Esophagus muscularis mucosa (tissue), 3 donors: ENCODE results near the gene ST6GAL2.

Experiments used
- POLR2A ChIP-seq: fragments of 450-650 bp; IDR thresholded peaks from one replicate; pipeline ENCODE4 v1.6.1; 2017; ENCODE audit warnings: antibody characterized with exemption, moderate library complexity, mild to moderate bottlenecking, low read depth
- POLR2AphosphoS5 ChIP-seq, 2 donors: sonication (generic); formaldehyde crosslinking; IDR thresholded peaks; one replicate each; pipeline ENCODE4 v1.6.1; 2017; ENCODE audit warnings: antibody characterized with exemption in 2 of 2
- TF ChIP-seq, protein P1 (sequence below), 3 experiments: fragments of 200-600 bp in 2 of 3; fragments of 450-650 bp in 1 of 3; sonication (generic) in 2 of 3; IDR thresholded peaks; one replicate each; pipeline ENCODE4 v1.5.1; 2017 to 2019; ENCODE audit warnings: antibody characterized with exemption in 3 of 3, mild to moderate bottlenecking in 2 of 3, moderate library complexity in 1 of 3

DNA sequence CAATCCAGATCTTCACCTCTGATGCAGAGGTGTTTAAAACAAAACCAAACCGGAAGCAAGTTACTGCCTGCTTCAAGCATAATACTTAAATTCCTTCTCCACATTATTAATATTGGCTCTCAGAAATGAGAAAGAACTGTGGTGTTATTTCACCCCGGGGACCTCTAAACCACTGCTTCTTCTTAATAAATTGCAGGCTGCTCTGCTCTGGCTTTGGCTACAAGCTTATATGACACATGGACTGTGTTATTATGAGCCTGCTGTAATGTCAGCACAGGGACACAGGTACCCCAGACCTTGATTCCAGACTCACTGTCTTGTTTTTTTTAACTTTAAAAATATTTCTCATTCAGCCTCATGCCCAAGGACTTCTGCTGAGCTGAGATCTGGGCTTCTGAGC lies 45.1 kb downstream of the ST6GAL2 start:
- TF ChIP-seq POLR2A (no peak), POLR2AphosphoS5 (IDR thresholded peaks at IDR 0.05) (no peak)
- TF ChIP-seq, protein P1, sequence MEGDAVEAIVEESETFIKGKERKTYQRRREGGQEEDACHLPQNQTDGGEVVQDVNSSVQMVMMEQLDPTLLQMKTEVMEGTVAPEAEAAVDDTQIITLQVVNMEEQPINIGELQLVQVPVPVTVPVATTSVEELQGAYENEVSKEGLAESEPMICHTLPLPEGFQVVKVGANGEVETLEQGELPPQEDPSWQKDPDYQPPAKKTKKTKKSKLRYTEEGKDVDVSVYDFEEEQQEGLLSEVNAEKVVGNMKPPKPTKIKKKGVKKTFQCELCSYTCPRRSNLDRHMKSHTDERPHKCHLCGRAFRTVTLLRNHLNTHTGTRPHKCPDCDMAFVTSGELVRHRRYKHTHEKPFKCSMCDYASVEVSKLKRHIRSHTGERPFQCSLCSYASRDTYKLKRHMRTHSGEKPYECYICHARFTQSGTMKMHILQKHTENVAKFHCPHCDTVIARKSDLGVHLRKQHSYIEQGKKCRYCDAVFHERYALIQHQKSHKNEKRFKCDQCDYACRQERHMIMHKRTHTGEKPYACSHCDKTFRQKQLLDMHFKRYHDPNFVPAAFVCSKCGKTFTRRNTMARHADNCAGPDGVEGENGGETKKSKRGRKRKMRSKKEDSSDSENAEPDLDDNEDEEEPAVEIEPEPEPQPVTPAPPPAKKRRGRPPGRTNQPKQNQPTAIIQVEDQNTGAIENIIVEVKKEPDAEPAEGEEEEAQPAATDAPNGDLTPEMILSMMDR (IDR thresholded peaks at IDR 0.05): no peak
